ENCODE results near the gene KCNH2. TPM values are rescaled to one million over a fixed set of nuclear protein-coding genes. Genes with fewer than 3 reads are reported as not detected.

The KCNH2 gene
- total RNA-seq, 1 experiment from 2014 or later: 1.8 TPM

GRCh38 chr7:150945853-150946420 lies 32.2 kb downstream of the KCNH2 start:
- in situ Hi-C loops (cut with HindIII; ENCODE audit: low pct_unique_long_range_greater_than_20kb, low sequenced_read_pairs): no loop called here
- ATAC-seq (no peak), DNase-seq (ENCODE audit: low read depth, low spot score) (no peak)
- H3K4me3 ChIP-seq (ENCODE audit: low read depth in 2 of 2, low read length in 2 of 2): no peak overlapping the region
- intact Hi-C loops (cut with micrococcal nuclease; ENCODE audit: unreplicated experiment): no loop called here
- CTCF ChIA-PET: no interaction called here
- H3K9me3 ChIP-seq (ENCODE audit: control insufficient read depth, insufficient read depth, low read depth, low read length): no peaks in the 10 kb centered on the region
- H3K36me3 ChIP-seq (ENCODE audit: control insufficient read depth, insufficient read depth, low read length): no peaks in the 10 kb centered on the region
- H3K4me1 ChIP-seq (ENCODE audit: control insufficient read depth, insufficient read depth, low read length): no peaks in the 10 kb centered on the region
- TF ChIP-seq TCF7L2 (IDR thresholded peaks at IDR 0.05; ENCODE audit: low read depth, low read length): no peak
- TF ChIP-seq POLR2AphosphoS5 (IDR thresholded peaks at IDR 0.05; ENCODE audit: low read depth, low read length): no peak
- no peak for TF ChIP-seq CTCF (IDR thresholded peaks at IDR 0.05)
- no peak for TF ChIP-seq SIN3A (IDR thresholded peaks at IDR 0.05; ENCODE audit: borderline replicate concordance, insufficient read depth, low read depth, low read length)
- no peak for TF ChIP-seq REST (IDR thresholded peaks at IDR 0.05; ENCODE audit: insufficient read depth in 1 of 2, low read depth in 2 of 2, low read length in 1 of 2)
- no TSS peak for BruUV-seq (replicated peaks)
- no peak overlapping the region for H3K27ac ChIP-seq (ENCODE audit: low read length)
- no peaks in the 10 kb centered on the region for H3K27me3 ChIP-seq (ENCODE audit: control insufficient read depth, insufficient read depth, low read length)
- POLR2A ChIA-PET: no interaction called here

GRCh38 chr7:150945171-150945852 lies 32.8 kb downstream of the KCNH2 start:
- no peak for ATAC-seq
- no peak for TF ChIP-seq SIN3A (IDR thresholded peaks at IDR 0.05; ENCODE audit: borderline replicate concordance, insufficient read depth, low read depth, low read length)
- TF ChIP-seq CTCF (IDR thresholded peaks at IDR 0.05): no peak
- TF ChIP-seq REST (IDR thresholded peaks at IDR 0.05; ENCODE audit: insufficient read depth in 1 of 2, low read depth in 2 of 2, low read length in 1 of 2): no peak
- no peak for TF ChIP-seq POLR2AphosphoS5 (IDR thresholded peaks at IDR 0.05; ENCODE audit: low read depth, low read length)
- no peak for TF ChIP-seq TCF7L2 (IDR thresholded peaks at IDR 0.05; ENCODE audit: low read depth, low read length)
- intact Hi-C loops (cut with micrococcal nuclease; ENCODE audit: unreplicated experiment) (no loop called here), in situ Hi-C loops (cut with HindIII; ENCODE audit: low pct_unique_long_range_greater_than_20kb, low sequenced_read_pairs) (no loop called here)
- no peaks in the 10 kb centered on the region for H3K4me1 ChIP-seq (ENCODE audit: control insufficient read depth, insufficient read depth, low read length)
- no peaks in the 10 kb centered on the region for H3K9me3 ChIP-seq (ENCODE audit: control insufficient read depth, insufficient read depth, low read depth, low read length)
- POLR2A ChIA-PET: interaction anchor here (0.6 kb wide), 1 partner anchor 110 kb away, joined by 6 read pairs; no protein-coding TSS in a partner anchor
- H3K36me3 ChIP-seq (ENCODE audit: control insufficient read depth, insufficient read depth, low read length): no peaks in the 10 kb centered on the region
- DNase-seq (ENCODE audit: low read depth, low spot score): no peak
- no peaks in the 10 kb centered on the region for H3K27me3 ChIP-seq (ENCODE audit: control insufficient read depth, insufficient read depth, low read length)
- H3K4me3 ChIP-seq (ENCODE audit: low read depth in 2 of 2, low read length in 2 of 2): no peak overlapping the region
- CTCF ChIA-PET: no interaction called here
- H3K27ac ChIP-seq (ENCODE audit: low read length): no peak overlapping the region
- no TSS peak for BruUV-seq (replicated peaks)
